Ovary (tissue), 9 donors: ENCODE data around the gene MYH6. TPM values are rescaled to one million over a fixed set of nuclear protein-coding genes. Genes with fewer than 3 reads are reported as not detected.
A peak's percentile ranks its signal among the peaks of the same experiment; 100 is the strongest.

Experiments
- DNase-seq, 5 donors: peaks; one replicate each; pipeline ENCODE4 v3.0.0-alpha.2; 2019 to 2020
- H3K27ac ChIP-seq, 2 donors: fragments of 200-600 bp; one replicate each; pipeline versions ENCODE4 v1.5.1 to v1.8.0; 2019 to 2022
- H3K27me3 ChIP-seq: fragments of 200-600 bp; one replicate; pipeline ENCODE4 v1.8.0; 2022
- H3K36me3 ChIP-seq: fragments of 200-600 bp; sonication (generic); one replicate; pipeline ENCODE4 v1.5.1; 2019
- H3K4me1 ChIP-seq: one replicate; pipeline ENCODE4 v1.8.1; 2013; ENCODE audit warnings: mild to moderate bottlenecking, moderate library complexity; ENCODE audit not compliant: insufficient read depth
- H3K4me3 ChIP-seq: fragments of 200-600 bp; sonication (generic); one replicate; pipeline ENCODE4 v1.5.1; 2017
- H3K9me3 ChIP-seq, 2 donors: fragments of 200-600 bp in 1 of 2; sonication (generic) in 1 of 2; one replicate each; pipeline versions ENCODE4 v1.5.1 to v1.8.1; 2013 to 2019; ENCODE audit warnings: mild to moderate bottlenecking in 1 of 2, moderate library complexity in 1 of 2
- EP300 ChIP-seq: sonication (generic); formaldehyde crosslinking; IDR thresholded peaks from one replicate; pipeline ENCODE4 v1.6.1; 2017; ENCODE audit warnings: antibody characterized with exemption
- POLR2A ChIP-seq: fragments of 450-650 bp; IDR thresholded peaks from one replicate; pipeline ENCODE4 v1.6.1; 2017; ENCODE audit warnings: antibody characterized with exemption, mild to moderate bottlenecking, moderate library complexity
- WGBS, 3 donors: extraction: QIAGEN DNeasy Blood & Tissue Kit in 1 of 3; methylation state at CpG; one replicate each; pipeline versions ENCODE4 v1.1.5 to v1.1.7; 2013 to 2017; 5-methylcytosine and 5-hydroxymethylcytosine counted together
- intact Hi-C, 4 donors: fragments of 100-400 bp; cut with DNase I; formaldehyde crosslinking; loops; one replicate each; pipeline versions ENCODE4 v1.11.0 to v1.15.1; 2022 to 2023
- polyA plus RNA-seq, 2 donors: library from polyadenylated mRNA; stranded (reverse); fragments of 200-250 nt in 1 of 2; fragments of 350-450 nt in 1 of 2; fragmentation: Illumina TruSeq in 1 of 2; extraction: RNeasy Lipid Tissue Mini Kit (QIAGEN cat#74804) in 1 of 2; gene quantifications; one replicate each; pipeline ENCODE4 v1.2.3, GENCODE V29; 2013 to 2014
- total RNA-seq, 7 donors: library from RNA; depleted of rRNA in 2 of 7; stranded (reverse); fragments of >200 nt in 2 of 7; fragmentation: NEBNext Ultra II Directional in 3 of 7; extraction: Animal tissue kit (Norgen Biotek cat#: 25700) in 3 of 7; gene quantifications; one replicate each; pipeline versions ENCODE4 v1.1.0 to v1.2.4, GENCODE V29; 2016 to 2023
- TF ChIP-seq, protein P1 (sequence below), 3 donors: fragments of 450-650 bp in 2 of 3; fragments of 200-600 bp in 1 of 3; IDR thresholded peaks; one replicate each; pipeline versions ENCODE4 v1.5.1 to v1.8.0; 2016 to 2022; ENCODE audit warnings: antibody characterized with exemption in 3 of 3, mild to moderate bottlenecking in 1 of 3
- donor health status: DM: no; HTN: no; CAD: no; lungs with moderate emphysema.
- donor health status: DM: no; HTN: no; CAD: no.
- donor health status: Bipolar disorder and iron deficiency.
- donor health status: DM: yes; HTN: yes; CAD: no.
- donor health status: DM: no; HTN: no; CAD: no.
- donor health status: DM: yes; HTN: yes; CAD: no.

The MYH6 gene
- total and polyA plus RNA-seq, 9 donors, result 0.07 to 1.1 (median 0.50) TPM; not detected in 4

DNA sequence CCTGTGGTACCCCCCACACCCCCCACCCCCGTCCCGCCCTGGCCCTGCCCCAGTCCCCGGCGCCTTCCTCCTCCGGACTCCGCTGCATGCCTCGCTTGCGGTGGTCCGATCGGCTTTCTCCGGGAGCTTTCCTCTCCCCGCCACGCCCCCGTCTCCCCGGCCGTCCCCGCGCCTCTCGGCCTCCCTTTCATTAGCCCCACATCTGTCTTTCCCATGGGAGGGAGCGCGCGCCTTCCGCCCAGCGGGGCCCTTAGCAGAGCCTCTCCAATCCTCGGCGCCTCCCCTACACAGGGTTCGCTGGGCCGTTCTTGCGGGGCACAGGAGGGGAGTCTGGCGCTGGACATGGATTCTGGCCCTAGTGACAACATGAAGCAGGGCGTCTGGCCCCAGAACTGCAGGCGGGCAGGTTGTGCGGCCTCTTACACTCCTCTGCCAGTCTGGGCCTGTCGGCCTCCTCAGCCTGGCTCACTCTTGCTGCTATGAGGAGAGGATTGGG, 41.6 kb downstream of the MYH6 start:
- DNase-seq, result peak; percentile 83 to 88 (median 85)
- Histone ChIP-seq H3K4me3 (peak overlapping the region; percentile 44), H3K9me3 (no peaks in the 10 kb centered on the region), H3K27me3 (no peaks in the 10 kb centered on the region), H3K4me1 (no peaks in the 10 kb centered on the region), H3K27ac (peak overlapping the region; percentile 98 to 99), H3K36me3 (no peaks in the 10 kb centered on the region)
- intact Hi-C loops, result no loop called here
- TF ChIP-seq, protein P1, sequence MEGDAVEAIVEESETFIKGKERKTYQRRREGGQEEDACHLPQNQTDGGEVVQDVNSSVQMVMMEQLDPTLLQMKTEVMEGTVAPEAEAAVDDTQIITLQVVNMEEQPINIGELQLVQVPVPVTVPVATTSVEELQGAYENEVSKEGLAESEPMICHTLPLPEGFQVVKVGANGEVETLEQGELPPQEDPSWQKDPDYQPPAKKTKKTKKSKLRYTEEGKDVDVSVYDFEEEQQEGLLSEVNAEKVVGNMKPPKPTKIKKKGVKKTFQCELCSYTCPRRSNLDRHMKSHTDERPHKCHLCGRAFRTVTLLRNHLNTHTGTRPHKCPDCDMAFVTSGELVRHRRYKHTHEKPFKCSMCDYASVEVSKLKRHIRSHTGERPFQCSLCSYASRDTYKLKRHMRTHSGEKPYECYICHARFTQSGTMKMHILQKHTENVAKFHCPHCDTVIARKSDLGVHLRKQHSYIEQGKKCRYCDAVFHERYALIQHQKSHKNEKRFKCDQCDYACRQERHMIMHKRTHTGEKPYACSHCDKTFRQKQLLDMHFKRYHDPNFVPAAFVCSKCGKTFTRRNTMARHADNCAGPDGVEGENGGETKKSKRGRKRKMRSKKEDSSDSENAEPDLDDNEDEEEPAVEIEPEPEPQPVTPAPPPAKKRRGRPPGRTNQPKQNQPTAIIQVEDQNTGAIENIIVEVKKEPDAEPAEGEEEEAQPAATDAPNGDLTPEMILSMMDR (IDR thresholded peaks at IDR 0.05), result no peak
- no peak for TF ChIP-seq EP300
- 4 to 15% (median 4%) methylated on average over 27 to 34 of the region's 34 CpGs for WGBS, 3 donors

DNA sequence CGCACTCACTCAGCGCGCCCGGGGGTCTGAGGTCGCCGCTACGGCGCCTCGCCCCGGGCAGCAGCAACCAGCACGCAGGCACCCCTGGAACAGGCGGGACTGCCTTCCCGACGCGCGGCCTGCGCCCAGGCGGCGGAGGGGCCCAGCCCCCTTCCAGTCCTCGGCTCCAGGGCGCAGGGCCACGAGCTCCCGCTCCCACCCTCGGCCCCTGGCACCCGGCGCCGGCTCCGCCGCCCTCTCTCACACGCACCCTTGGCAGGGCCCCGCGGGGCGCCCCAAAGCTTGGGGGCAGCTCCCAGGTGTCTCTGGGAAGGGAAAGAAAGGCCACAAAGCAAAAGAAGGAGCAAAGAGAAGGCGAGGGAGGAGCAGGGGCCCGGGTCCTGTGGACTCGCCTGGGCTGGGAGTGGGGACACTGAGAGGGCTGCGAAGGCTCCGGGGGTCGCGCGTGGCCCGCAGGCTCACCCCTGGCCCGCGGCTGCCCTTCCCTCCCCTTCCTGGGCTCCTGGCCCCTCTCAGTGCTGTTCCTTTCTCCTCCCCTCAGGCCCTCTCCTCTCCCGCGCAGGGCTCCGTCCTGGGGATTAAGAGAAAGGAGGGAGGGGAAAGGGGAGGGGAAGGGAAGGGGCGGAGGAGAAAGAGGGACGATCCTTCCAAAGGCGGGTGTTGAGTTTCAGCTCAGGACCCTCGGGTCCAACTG, 42.2 kb downstream of the MYH6 start:
- DNase-seq, result peak; percentile 78 to 83 (median 81)

DNA sequence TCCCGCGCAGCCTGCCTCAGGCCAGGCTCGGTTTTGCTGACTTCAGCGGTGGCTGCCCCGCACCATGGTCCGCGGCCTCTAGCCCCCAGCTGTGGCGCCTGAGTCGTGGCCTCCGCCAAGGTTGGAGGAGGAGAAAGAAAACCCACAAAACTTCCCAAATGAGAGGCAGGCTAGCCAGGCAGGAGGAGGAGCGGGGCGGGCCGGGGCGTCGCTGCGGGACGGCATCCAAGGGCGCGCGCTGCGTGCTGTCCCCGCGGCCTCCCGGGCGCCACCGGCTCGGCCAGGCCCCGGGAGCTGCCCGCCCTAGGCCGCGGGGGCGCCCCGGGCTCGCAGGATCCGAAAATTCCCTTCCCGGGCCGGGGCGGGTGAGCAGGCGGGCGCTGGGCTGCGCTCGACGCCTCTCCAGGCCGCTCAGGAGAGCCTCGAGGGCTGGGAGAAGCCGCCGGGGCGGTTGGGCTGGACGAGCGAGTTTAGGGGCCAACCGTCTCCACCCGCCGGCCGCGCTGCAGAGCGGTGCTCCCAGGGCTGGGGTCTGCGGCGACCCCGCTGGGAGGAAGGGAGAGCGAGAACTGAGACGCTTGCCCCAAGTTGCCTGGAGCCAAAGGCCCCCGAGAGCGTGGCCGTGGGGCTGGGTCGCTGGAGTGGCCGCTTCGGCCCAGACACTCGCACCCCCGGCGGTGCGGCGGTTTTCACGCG, 42.9 kb downstream of the MYH6 start, which contains the start of gene EFS:
EFS (minus strand) TSS at position 137 of the 696 bp plus-strand sequence. CDS start 147 bp downstream, outside the sequence.
- DNase-seq, result peak; percentile 58 to 77 (median 70)
- Histone ChIP-seq H3K4me3 (peak within 1 kb of the TSS; percentile 44), H3K36me3 (no peaks in the 10 kb centered on the region), H3K27me3 (no peaks in the 10 kb centered on the region), H3K9me3 (no peaks in the 10 kb centered on the region), H3K27ac (peak within 1 kb of the TSS; percentile 98 to 99), H3K4me1 (no peaks in the 10 kb centered on the region)
- TF ChIP-seq, protein P1 (IDR thresholded peaks at IDR 0.05), result no peak
- TF ChIP-seq POLR2A, result peak; percentile 32
- WGBS, 3 donors, result 1% methylated on average over 56 to 74 of the region's 74 CpGs
- intact Hi-C loops, result no loop called here

More for the DNA sequence above, 42.2 kb downstream of the MYH6 start:
- no peaks in the 10 kb centered on the region for H3K4me1 ChIP-seq
- H3K27ac ChIP-seq, result peak overlapping the region; percentile 98 to 99
- no peaks in the 10 kb centered on the region for H3K27me3 ChIP-seq
- 0 to 2% (median 1%) methylated on average over 41 to 51 of the region's 51 CpGs for WGBS, 3 donors
- no peaks in the 10 kb centered on the region for H3K36me3 ChIP-seq
- TF ChIP-seq EP300 (no peak), POLR2A (peak; percentile 74)
- H3K9me3 ChIP-seq, result no peaks in the 10 kb centered on the region
- H3K4me3 ChIP-seq, result peak overlapping the region; percentile 44
- intact Hi-C loops, result no loop called here

DNA sequence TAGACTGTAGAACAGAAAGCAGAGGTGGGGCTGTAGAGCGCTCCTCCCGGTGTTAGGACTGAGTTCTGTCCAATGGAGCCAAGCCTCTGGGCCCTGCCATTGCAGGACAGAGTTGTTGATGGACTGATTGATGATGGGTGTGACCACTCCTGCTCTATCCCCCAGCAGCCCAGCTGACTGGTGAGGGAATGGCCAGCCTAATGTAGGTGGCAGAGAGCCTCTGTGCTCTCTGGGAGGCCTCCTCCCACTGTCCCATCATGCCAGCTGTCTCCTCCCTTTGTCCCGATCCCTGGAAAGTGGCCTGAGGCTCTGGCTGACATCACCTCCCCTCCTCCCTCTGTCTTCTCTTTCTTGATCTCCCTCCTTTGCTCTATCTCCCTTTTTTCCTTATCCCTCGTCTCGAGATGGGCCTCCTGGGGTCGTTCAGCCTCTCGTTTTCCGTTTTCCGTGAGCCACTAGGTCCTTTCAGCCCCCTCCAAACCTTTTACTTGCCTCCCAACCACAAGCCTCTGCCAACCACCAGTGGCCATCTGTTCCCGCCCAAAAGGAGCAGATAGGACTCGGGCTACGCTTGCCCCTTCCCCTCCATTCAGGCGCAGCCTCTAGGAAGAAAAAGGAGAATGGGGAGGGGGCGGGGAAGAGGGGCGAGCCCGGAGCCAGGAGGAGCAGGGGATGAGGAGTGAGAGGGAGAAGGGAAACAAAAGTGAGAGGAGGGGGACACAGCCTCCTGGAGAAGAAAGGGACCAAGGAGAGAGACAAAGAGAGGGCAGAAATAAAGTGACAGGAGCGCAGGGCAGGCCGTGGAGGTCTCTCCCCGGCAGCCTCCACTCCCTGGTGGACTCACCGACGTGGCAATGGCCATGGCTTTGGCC, 43.7 kb downstream of the MYH6 start:
- 8 to 14% (median 13%) methylated on average over 21 of the region's 21 CpGs for WGBS, 3 donors
- Histone ChIP-seq H3K36me3 (no peaks in the 10 kb centered on the region), H3K27me3 (no peaks in the 10 kb centered on the region), H3K9me3 (no peaks in the 10 kb centered on the region), H3K4me3 (peak overlapping the region; percentile 44), H3K4me1 (no peaks in the 10 kb centered on the region), H3K27ac (peak overlapping the region; percentile 98 to 99)
- TF ChIP-seq POLR2A (no peak), EP300 (no peak)
- TF ChIP-seq, protein P1 (IDR thresholded peaks at IDR 0.05), result no peak
- intact Hi-C loops, result no loop called here
- peak in 1 of 5 donors; percentile 51 for DNase-seq
